H1 (cell line): ENCODE measurements around the gene GGT5. TPM values are rescaled to one million over a fixed set of nuclear protein-coding genes. Genes with fewer than 3 reads are reported as not detected.

Experiments
- CTCF ChIA-PET: fragments of 300-600 bp; sonication (Branson Sonifier 250); formaldehyde crosslinking; loops from one replicate; lab custom pipeline; 2021; ENCODE audit not compliant: partially characterized antibody; lab: Charles Lee
- POLR2A ChIA-PET: fragments of 300-600 bp; sonication (Branson Sonifier 250); formaldehyde crosslinking; loops from one replicate; lab custom pipeline; 2021; ENCODE audit warnings: inconsistent platforms; ENCODE audit not compliant: partially characterized antibody; lab: Charles Lee
- DNase-seq, 2 experiments: peaks; one replicate each; pipeline versions ENCODE4 v3.0.0 to v3.0.0-alpha.2; 2010 to 2022; ENCODE audit warnings: low spot score in 2 of 2, low read depth in 1 of 2, mixed read lengths in 1 of 2
- FAIRE-seq: peaks from 2 replicates; lab custom pipeline; 2011; peaks lifted over from hg19 to GRCh38; lab: Jason Lieb, UNC
- H2AFZ ChIP-seq: 2 replicates; pipeline ENCODE4 v1.8.1; 2012; ENCODE audit warnings: low read length, inconsistent platforms
- H2AK5ac ChIP-seq: 2 replicates; pipeline ENCODE4 v1.6.1; 2013; ENCODE audit warnings: low read depth, low read length
- H2BK120ac ChIP-seq: replicated peaks from 2 replicates; pipeline ENCODE3; 2013; ENCODE audit warnings: low read depth, low read length, inconsistent platforms
- H2BK12ac ChIP-seq: 2 replicates; pipeline ENCODE4 v1.6.1; 2013; ENCODE audit warnings: low read depth, low read length
- H2BK15ac ChIP-seq: 2 replicates; pipeline ENCODE4 v1.6.1; 2013; ENCODE audit warnings: low read length
- H2BK20ac ChIP-seq: 2 replicates; pipeline ENCODE4 v1.6.1; 2013; ENCODE audit warnings: low read length
- H2BK5ac ChIP-seq: 2 replicates; pipeline ENCODE4 v1.6.1; 2013; ENCODE audit warnings: low read depth, low read length
- H3K14ac ChIP-seq: 2 replicates; pipeline ENCODE4 v1.6.1; 2013; ENCODE audit warnings: inconsistent platforms; ENCODE audit not compliant: insufficient read length
- H3K18ac ChIP-seq: 2 replicates; pipeline ENCODE4 v1.6.1; 2013; ENCODE audit warnings: low read length; ENCODE audit errors: extremely low read depth
- H3K23ac ChIP-seq: 2 replicates; pipeline ENCODE4 v1.6.1; 2013; ENCODE audit warnings: inconsistent platforms; ENCODE audit not compliant: insufficient read length
- H3K23me2 ChIP-seq: 2 replicates; pipeline ENCODE4 v1.6.1; 2013; ENCODE audit warnings: low read depth, low read length
- H3K27ac ChIP-seq: 2 replicates; pipeline ENCODE4 v1.6.1; 2011; ENCODE audit warnings: low read depth, low read length, inconsistent platforms
- H3K27me3 ChIP-seq, 4 experiments: replicated peaks in 1 of 4; 1 replicate in 1 of 4; 2 replicates in 3 of 4; pipeline versions ENCODE4 v1.6.1 to v1.8.1; 2011 to 2013; ENCODE audit warnings: low read length in 3 of 4, mild to moderate bottlenecking in 3 of 4, inconsistent platforms in 2 of 4, mixed read lengths in 2 of 4, moderate library complexity in 1 of 4; ENCODE audit not compliant: control insufficient read depth in 3 of 4, insufficient read depth in 3 of 4; ENCODE audit errors: extremely low read depth in 1 of 4
- H3K36me3 ChIP-seq, 4 experiments: 2 replicates each; pipeline versions ENCODE4 v1.6.1 to v1.8.1; 2011 to 2013; ENCODE audit warnings: mild to moderate bottlenecking in 4 of 4, low read length in 3 of 4, moderate library complexity in 2 of 4, control low read depth in 1 of 4, inconsistent platforms in 1 of 4; ENCODE audit not compliant: insufficient read depth in 4 of 4, control insufficient read depth in 2 of 4
- H3K4ac ChIP-seq: replicated peaks from 2 replicates; pipeline ENCODE3; 2013; ENCODE audit warnings: low read length, low read depth, mixed read lengths, inconsistent platforms; ENCODE audit not compliant: insufficient read length
- H3K4me1 ChIP-seq, 4 experiments: replicated peaks in 1 of 4; 1 replicate in 1 of 4; 2 replicates in 3 of 4; pipeline versions ENCODE4 v1.6.1 to v1.8.1; 2011 to 2013; ENCODE audit warnings: low read length in 3 of 4, inconsistent platforms in 2 of 4, mixed read lengths in 1 of 4; ENCODE audit not compliant: insufficient read depth in 4 of 4, control insufficient read depth in 3 of 4
- H3K4me2 ChIP-seq, 2 experiments: 2 replicates each; pipeline versions ENCODE4 v1.6.1 to v1.8.1; 2011 to 2013; ENCODE audit warnings: low read depth in 2 of 2, low read length in 2 of 2, control low read depth in 1 of 2, inconsistent platforms in 1 of 2, mild to moderate bottlenecking in 1 of 2; ENCODE audit not compliant: insufficient read depth in 1 of 2
- H3K4me3 ChIP-seq, 4 experiments: fragments of 200-600, 300-600 bp in 1 of 4; sonication (generic), shearing (Covaris generic), sonication (Bioruptor Twin) in 1 of 4; 2 replicates each; pipeline versions ENCODE4 v1.5.1 to v1.8.1; 2011 to 2016; ENCODE audit warnings: low read length in 4 of 4, low read depth in 3 of 4, control low read depth in 2 of 4, inconsistent platforms in 2 of 4, mild to moderate bottlenecking in 2 of 4, mixed read lengths in 1 of 4, moderate library complexity in 1 of 4; ENCODE audit not compliant: insufficient read depth in 2 of 4; ENCODE audit errors: extremely low read depth in 1 of 4
- H3K56ac ChIP-seq: replicated peaks from 2 replicates; pipeline ENCODE3; 2013; ENCODE audit warnings: low read depth, mild to moderate bottlenecking, mixed read lengths, low read length, inconsistent platforms; ENCODE audit not compliant: insufficient read length
- H3K79me1 ChIP-seq: 2 replicates; pipeline ENCODE4 v1.6.1; 2013; ENCODE audit warnings: low read depth, low read length, control low read depth
- H3K79me2 ChIP-seq, 2 experiments: 2 replicates each; pipeline versions ENCODE4 v1.6.1 to v1.8.1; 2012 to 2013; ENCODE audit warnings: low read length in 2 of 2, mild to moderate bottlenecking in 2 of 2, inconsistent platforms in 1 of 2; ENCODE audit not compliant: insufficient read depth in 2 of 2, control insufficient read depth in 1 of 2
- H3K9ac ChIP-seq, 4 experiments: replicated peaks in 1 of 4; 1 replicate in 1 of 4; 2 replicates in 3 of 4; pipeline versions ENCODE4 v1.6.1 to v1.8.1; 2011 to 2013; ENCODE audit warnings: low read depth in 3 of 4, low read length in 3 of 4, control low read depth in 2 of 4, mild to moderate bottlenecking in 2 of 4, moderate library complexity in 2 of 4, inconsistent platforms in 1 of 4; ENCODE audit errors: extremely low read depth in 1 of 4
- H3K9me3 ChIP-seq, 2 experiments: 2 replicates each; pipeline versions ENCODE4 v1.6.1 to v1.8.1; 2012 to 2013; ENCODE audit warnings: mild to moderate bottlenecking in 2 of 2, moderate library complexity in 2 of 2, control low read depth in 1 of 2, inconsistent platforms in 1 of 2, low read depth in 1 of 2, low read length in 1 of 2, mixed read lengths in 1 of 2; ENCODE audit not compliant: insufficient read depth in 2 of 2
- H4K20me1 ChIP-seq, 2 experiments: replicated peaks in 1 of 2; 2 replicates each; pipeline versions ENCODE3 to v1.8.1; 2011 to 2013; ENCODE audit warnings: inconsistent platforms in 2 of 2, low read length in 2 of 2, mild to moderate bottlenecking in 1 of 2; ENCODE audit not compliant: insufficient read depth in 2 of 2, control insufficient read depth in 1 of 2
- H4K5ac ChIP-seq: 2 replicates; pipeline ENCODE4 v1.6.1; 2013; ENCODE audit warnings: low read length, low read depth, mixed read lengths, inconsistent platforms; ENCODE audit not compliant: insufficient read length
- H4K8ac ChIP-seq: 2 replicates; pipeline ENCODE4 v1.8.0; 2013; ENCODE audit warnings: mild to moderate bottlenecking, moderate library complexity, low read length, inconsistent platforms; ENCODE audit not compliant: insufficient read depth; ENCODE audit errors: extremely low read depth
- H4K91ac ChIP-seq: replicated peaks from 2 replicates; pipeline ENCODE3; 2013; ENCODE audit warnings: low read length, mixed read lengths, inconsistent platforms; ENCODE audit not compliant: insufficient read length
- CTCF ChIP-seq, 3 experiments: IDR thresholded peaks; 1 replicate in 2 of 3; 2 replicates in 1 of 3; pipeline versions ENCODE4 v1.5.1 to v1.6.1; 2011; ENCODE audit warnings: low read length in 3 of 3, mild to moderate bottlenecking in 3 of 3, inconsistent platforms in 2 of 3, low read depth in 1 of 3, moderate library complexity in 1 of 3; ENCODE audit not compliant: insufficient read depth in 1 of 3; ENCODE audit errors: control extremely low read depth in 1 of 3
- RAD21 ChIP-seq, 2 experiments: IDR thresholded peaks in 1 of 2; conservative IDR thresholded peaks in 1 of 2; 2 replicates each; pipeline ENCODE4 v1.6.1; 2011; ENCODE audit warnings: low read depth in 2 of 2, low read length in 2 of 2, improper control_type of control experiment in 1 of 2, inconsistent platforms in 1 of 2, mild to moderate bottlenecking in 1 of 2, moderate library complexity in 1 of 2
- TAF7 ChIP-seq: optimal IDR thresholded peaks from 2 replicates; pipeline ENCODE3; 2011; ENCODE audit warnings: low read depth, mild to moderate bottlenecking, inconsistent platforms, low read length, moderate library complexity, borderline replicate concordance
- TBP ChIP-seq: IDR thresholded peaks from 2 replicates; pipeline ENCODE4 v1.6.1; 2011; ENCODE audit warnings: low read depth, low read length, improper control_type of control experiment
- WGBS, 2 experiments: shearing (Covaris generic) in 1 of 2; methylation state at CpG; one replicate each; pipeline versions ENCODE4 v1.1.6 to v1.1.7; 2013 to 2015; ENCODE audit warnings: low lambda C conversion rate in 2 of 2, mixed read lengths in 2 of 2, inconsistent platforms in 1 of 2, low coverage in 1 of 2, missing lambda C conversion rate in 1 of 2; ENCODE audit not compliant: insufficient replicate concordance in 2 of 2, insufficient coverage in 1 of 2, insufficient read length in 1 of 2; ENCODE audit errors: extremely low coverage in 1 of 2, missing lambda C conversion rate in 1 of 2; 5-methylcytosine and 5-hydroxymethylcytosine counted together
- polyA plus RNA-seq, 7 experiments: library from polyadenylated mRNA; depleted of rRNA in 3 of 7; stranded (reverse) in 5 of 7; unstranded in 2 of 7; fragments of >200 nt in 5 of 7; fragments of 200-250 nt in 2 of 7; gene quantifications; 1 replicate in 5 of 7; 2 replicates in 1 of 7; 4 replicates in 1 of 7; pipeline versions ENCODE4 v1.2.1 to v1.2.3, GENCODE V29; 2011 to 2013; ENCODE audit warnings: missing spikeins in 2 of 7, mixed read lengths in 2 of 7
- total RNA-seq: library from RNA; stranded (reverse); fragmentation: NEBNext Ultra II Directional; extraction: Animal tissue kit (Norgen Biotek cat#: 25700); gene quantifications from 2 replicates; pipeline ENCODE4 v1.2.1, GENCODE V29; 2021

GGT5 gene
- total and polyA plus RNA-seq, 2 of the 8 experiments (the other 6 are each of a cell fraction or from before 2014, with no cell fraction given), result 0.05 TPM; not detected in 1

DNA sequence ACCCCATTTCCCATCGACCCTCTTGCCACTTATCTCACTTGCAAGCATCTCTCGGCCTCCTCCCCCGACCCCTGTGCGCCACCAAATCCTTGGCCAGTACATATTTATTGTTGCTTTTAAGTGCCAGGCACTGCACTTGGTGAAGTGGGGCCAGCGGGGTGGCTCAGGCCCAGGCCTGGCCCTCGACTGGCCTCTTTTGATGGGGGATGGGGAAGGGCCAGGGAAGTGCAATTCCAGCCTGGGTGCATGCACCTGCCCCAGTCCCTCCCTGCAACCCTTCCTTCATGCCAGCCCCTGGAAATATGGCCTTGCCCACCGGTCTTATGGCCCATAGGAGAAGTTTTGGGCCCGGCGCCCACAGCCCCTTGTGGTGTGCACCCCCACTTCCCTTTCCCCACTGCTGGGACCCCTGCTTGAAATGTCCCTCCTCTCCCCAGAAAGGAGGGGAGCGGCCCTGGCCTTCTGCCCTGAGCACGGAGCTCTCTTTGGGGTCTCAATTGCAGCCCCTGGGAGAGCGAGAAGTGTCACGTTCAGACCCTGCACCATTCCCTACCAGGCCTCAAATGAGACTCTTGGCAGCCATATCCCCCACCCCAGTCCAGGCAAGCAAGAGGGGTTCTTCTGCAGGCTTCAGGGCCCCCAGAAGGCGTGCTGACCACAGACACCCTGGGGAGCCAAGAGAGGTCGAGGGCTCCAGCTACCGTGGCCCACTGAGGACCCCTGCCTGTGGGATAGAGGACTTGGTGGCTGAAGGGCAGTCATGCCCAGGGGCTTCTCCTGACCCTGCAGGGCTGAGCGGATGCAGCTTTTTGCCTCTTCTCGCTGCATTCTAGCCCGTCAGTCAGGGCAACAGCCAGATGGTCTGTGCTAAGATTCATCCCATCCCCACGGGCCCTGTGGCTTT lies 62.6 kb downstream of the GGT5 start:
- H3K4me1 ChIP-seq, result peaks cover 0 to 13% (median 9%) of the 10 kb centered on the region in 4 experiments; a peak in 6 of 7 replicates
- CTCF ChIA-PET, result interaction anchor here (0.8 to 3.4 kb wide), 4 partner anchors 36 to 86 kb away, joined by 3 to 8 read pairs (median 4); no protein-coding TSS in a partner anchor
- no peak overlapping the region for H4K5ac ChIP-seq

More for the DNA sequence above, 62.6 kb downstream of the GGT5 start:
- Histone ChIP-seq H2AK5ac (no peak overlapping the region), H3K4me2 (no peak overlapping the region), H2BK15ac (no peak overlapping the region), H3K9me3 (no peaks in the 10 kb centered on the region), H3K9ac (no peak overlapping the region), H3K56ac (no peak overlapping the region), H2BK20ac (no peak overlapping the region), H3K27me3 (no peaks in the 10 kb centered on the region), H3K18ac (no peak overlapping the region), H3K79me1 (no peaks in the 10 kb centered on the region), H3K4me3 (no peak overlapping the region), H4K91ac (peak overlapping the region; percentile 54), H3K79me2 (no peaks in the 10 kb centered on the region), H2BK12ac (peak overlapping the region; percentile 17; the same call in 1 of the 2 replicates), H4K8ac (no peak overlapping the region; the same call in 1 of the 2 replicates), H2BK5ac (no peak overlapping the region), H3K4ac (no peak overlapping the region), H3K14ac (no peak overlapping the region), H4K20me1 (peaks cover 0 to 2% of the 10 kb centered on the region in 2 experiments), H3K23me2 (no peaks in the 10 kb centered on the region; the same call in 1 of the 2 replicates), H3K27ac (no peak overlapping the region), H2AFZ (no peak overlapping the region), H2BK120ac (no peak overlapping the region), H3K36me3 (no peaks in the 10 kb centered on the region), H3K23ac (no peak overlapping the region)
- POLR2A ChIA-PET, result interaction anchor here (1.3 kb wide), 1 partner anchor 25 kb away, joined by 3 read pairs; no protein-coding TSS in a partner anchor
- 82% methylated on average over 16 of the region's 20 CpGs; no CpG with 5 or more reads in 1 of the 2 experiments for WGBS, 2 experiments
- peak; percentile 38 to 49 (median 48) for TF ChIP-seq CTCF (IDR thresholded peaks at IDR 0.05; ENCODE audit: control extremely low read depth in 1 of 3, insufficient read depth in 1 of 3, low read depth in 1 of 3, low read length in 3 of 3)
- TF ChIP-seq TBP, result no peak
- no peak for TF ChIP-seq TAF7
- peak; percentile 56 to 61 for TF ChIP-seq RAD21 (IDR thresholded peaks at IDR 0.05 in 1 of 2, conservative IDR thresholded peaks at IDR 0.05 in 1 of 2; ENCODE audit: low read depth in 2 of 2, low read length in 2 of 2)
- no peak for DNase-seq
- no peak for FAIRE-seq
